ENCODE results near the gene FAM107B. TPM values are rescaled to one million over a fixed set of nuclear protein-coding genes. Genes with fewer than 3 reads are reported as not detected.
A peak's percentile ranks its signal among the peaks of the same experiment; 100 is the strongest.

FAM107B gene
- total RNA-seq, 1 experiment from 2014 or later: 41.3 TPM

DNA sequence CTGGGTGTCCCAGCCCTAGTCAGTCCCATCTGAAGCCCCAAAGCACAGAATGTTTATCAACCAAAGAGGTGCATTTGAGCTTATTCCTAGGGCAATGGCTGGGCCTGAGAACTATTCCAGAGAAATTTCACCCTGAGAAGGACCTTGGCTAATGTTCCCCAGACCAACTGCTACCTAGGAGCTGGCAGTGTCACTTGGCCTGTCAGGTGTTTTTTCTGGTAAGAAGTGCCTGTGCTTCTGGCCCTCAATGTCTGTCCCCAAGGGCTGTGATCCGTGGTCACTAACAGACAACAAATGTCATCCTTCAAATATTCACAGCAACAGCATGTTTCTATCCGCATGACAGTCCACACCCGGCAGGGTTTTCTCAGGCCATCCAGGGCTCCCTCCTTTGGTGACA, 234.6 kb downstream of the FAM107B start:
- POLR2A ChIA-PET: interaction anchor here (0.5 kb wide), 1 partner anchor 216 kb away, joined by 3 read pairs; no protein-coding TSS in a partner anchor

GRCh38 chr10:14539176-14539575, 235.5 kb downstream of the FAM107B start:
- H3K4me3 Mint-ChIP-seq (ENCODE audit: unreplicated experiment): no peak overlapping the region
- H3K4me1 Mint-ChIP-seq (ENCODE audit: insufficient read depth, unreplicated experiment): no peaks in the 10 kb centered on the region
- H3K9me3 Mint-ChIP-seq (ENCODE audit: unreplicated experiment): no peaks in the 10 kb centered on the region
- BruUV-seq (replicated peaks): no TSS peak
- ChIA-PET CTCF (interaction anchor here (0.6 to 7.1 kb wide), 5 partner anchors 25 to 953 kb away, joined by 3 to 102 read pairs (median 4); partner anchors contain the start of gene PRPF18), POLR2A (no interaction called here)
- TF ChIP-seq CTCF (IDR thresholded peaks at IDR 0.05; ENCODE audit: unreplicated experiment): no peak
- no peak overlapping the region for H3K27ac Mint-ChIP-seq (ENCODE audit: low read depth, unreplicated experiment)
- no peaks in the 10 kb centered on the region for H3K27me3 Mint-ChIP-seq (ENCODE audit: insufficient read depth, unreplicated experiment)
- intact Hi-C loops (cut with micrococcal nuclease): loop anchor here (5.0 to 10.0 kb wide), 3 partner anchors 78 to 436 kb away; partner anchors contain the start of genes CDNF, HSPA14 and MSANTD7
- no peak for DNase-seq (ENCODE audit: unreplicated experiment)
- H3K36me3 Mint-ChIP-seq (ENCODE audit: insufficient read depth, unreplicated experiment): peaks cover 6% of the 10 kb centered on the region

More for the DNA sequence above, 234.6 kb downstream of the FAM107B start:
- peaks cover 6% of the 10 kb centered on the region for H3K36me3 Mint-ChIP-seq (ENCODE audit: insufficient read depth, unreplicated experiment)
- no peak overlapping the region for H3K27ac Mint-ChIP-seq (ENCODE audit: low read depth, unreplicated experiment)
- no peak for DNase-seq (ENCODE audit: unreplicated experiment)
- H3K4me1 Mint-ChIP-seq (ENCODE audit: insufficient read depth, unreplicated experiment): no peaks in the 10 kb centered on the region
- BruUV-seq (replicated peaks): no TSS peak
- intact Hi-C loops (cut with micrococcal nuclease): no loop called here
- no peaks in the 10 kb centered on the region for H3K9me3 Mint-ChIP-seq (ENCODE audit: unreplicated experiment)
- TF ChIP-seq CTCF (IDR thresholded peaks at IDR 0.05; ENCODE audit: unreplicated experiment): no peak
- no peak overlapping the region for H3K4me3 Mint-ChIP-seq (ENCODE audit: unreplicated experiment)
- H3K27me3 Mint-ChIP-seq (ENCODE audit: insufficient read depth, unreplicated experiment): no peaks in the 10 kb centered on the region
- CTCF ChIA-PET: interaction anchor here (0.8 to 1.8 kb wide), 5 partner anchors 13 to 298 kb away, joined by 3 to 8 read pairs (median 4); partner anchors contain the start of genes CDNF, HSPA14 and MSANTD7

- Mint-ChIP-seq H3K4me3 (ENCODE audit: unreplicated experiment) (no peak overlapping the region), H3K36me3 (ENCODE audit: insufficient read depth, unreplicated experiment) (peaks cover 6% of the 10 kb centered on the region), H3K9me3 (ENCODE audit: unreplicated experiment) (no peaks in the 10 kb centered on the region), H3K27me3 (ENCODE audit: insufficient read depth, unreplicated experiment) (no peaks in the 10 kb centered on the region), H3K4me1 (ENCODE audit: insufficient read depth, unreplicated experiment) (no peaks in the 10 kb centered on the region), H3K27ac (ENCODE audit: low read depth, unreplicated experiment) (no peak overlapping the region)
- ChIA-PET POLR2A (interaction anchor here (0.6 to 1.1 kb wide), 3 partner anchors 65 to 301 kb away, joined by 3 to 6 read pairs (median 3); partner anchors contain the start of genes CDNF, HSPA14 and MSANTD7), CTCF (interaction anchor here (0.5 to 7.1 kb wide), 41 partner anchors 8 to 567 kb away, joined by 3 to 102 read pairs (median 4); partner anchors contain the start of genes CDNF, HSPA14 and MSANTD7)
- peak; percentile 82 for DNase-seq (ENCODE audit: unreplicated experiment)
- intact Hi-C loops (cut with micrococcal nuclease): loop anchor here (1.0 to 10.0 kb wide), 4 partner anchors 81 to 438 kb away; partner anchors contain the start of genes CDNF, HSPA14 and MSANTD7
- no TSS peak for BruUV-seq (replicated peaks)
- TF ChIP-seq CTCF (IDR thresholded peaks at IDR 0.05; ENCODE audit: unreplicated experiment): peak; percentile 74
Measured at GRCh38 chr10:14536241-14537213, 238.2 kb downstream of the FAM107B start.
